Hepatocyte (in vitro differentiated cells): ENCODE data around the gene PNMA1. TPM values are rescaled to one million over a fixed set of nuclear protein-coding genes. Genes with fewer than 3 reads are reported as not detected.

Source experiments
- DNase-seq: peaks from one replicate; pipeline ENCODE4 v3.0.0-alpha.2; 2016; ENCODE audit warnings: low spot score
- H2AFZ ChIP-seq: fragments of 200-600 bp; sonication (generic); 2 replicates; pipeline ENCODE4 v1.6.0; 2016; ENCODE audit warnings: antibody characterized with exemption, mild to moderate bottlenecking
- H3K27ac ChIP-seq: fragments of 200-600 bp; sonication (generic); 2 replicates; pipeline ENCODE4 v1.5.1; 2016; ENCODE audit warnings: mild to moderate bottlenecking
- H3K27me3 ChIP-seq: fragments of 200-600 bp; sonication (generic); 2 replicates; pipeline ENCODE4 v1.6.1; 2016
- H3K36me3 ChIP-seq: fragments of 200-600 bp; sonication (generic); replicated peaks from 2 replicates; pipeline ENCODE4 v1.5.1; 2016; ENCODE audit warnings: low read depth; ENCODE audit not compliant: insufficient read depth
- H3K4me1 ChIP-seq: fragments of 200-600 bp; sonication (generic); 2 replicates; pipeline ENCODE4 v1.5.1; 2016; ENCODE audit warnings: mild to moderate bottlenecking, moderate library complexity; ENCODE audit not compliant: insufficient read depth
- H3K4me2 ChIP-seq: fragments of 200-600 bp; sonication (generic); 2 replicates; pipeline ENCODE4 v1.6.0; 2016
- H3K4me3 ChIP-seq: fragments of 200-600 bp; sonication (generic); 2 replicates; pipeline ENCODE4 v1.5.1; 2016; ENCODE audit warnings: mild to moderate bottlenecking
- H3K79me2 ChIP-seq: fragments of 200-600 bp; sonication (generic); 2 replicates; pipeline ENCODE4 v1.6.0; 2017; ENCODE audit warnings: mild to moderate bottlenecking
- H3K9me2 ChIP-seq: fragments of 200-600 bp; sonication (generic); replicated peaks from 2 replicates; pipeline ENCODE4 v1.6.0; 2017; ENCODE audit warnings: mild to moderate bottlenecking; ENCODE audit not compliant: insufficient read depth
- H3K9me3 ChIP-seq: fragments of 200-600 bp; sonication (generic); 2 replicates; pipeline ENCODE4 v1.5.1; 2016; ENCODE audit warnings: low read depth, mild to moderate bottlenecking
- H4K20me1 ChIP-seq: fragments of 200-600 bp; sonication (generic); 2 replicates; pipeline ENCODE4 v1.6.0; 2016; ENCODE audit warnings: mild to moderate bottlenecking; ENCODE audit not compliant: insufficient read depth, poor library complexity, severe bottlenecking
- CTCF ChIP-seq: fragments of 200-600 bp; sonication (generic); IDR thresholded peaks from 2 replicates; pipeline ENCODE4 v1.5.1; 2016; ENCODE audit warnings: antibody characterized with exemption, mild to moderate bottlenecking; ENCODE audit not compliant: poor library complexity
- EZH2 ChIP-seq: fragments of 200-600 bp; sonication (generic); IDR thresholded peaks from 2 replicates; pipeline ENCODE4 v1.6.1; 2016; ENCODE audit warnings: antibody characterized with exemption, mild to moderate bottlenecking, borderline replicate concordance
- EZH2phosphoT487 ChIP-seq: fragments of 200-600 bp; sonication (generic); IDR thresholded peaks from one replicate; pipeline ENCODE4 v1.6.1; 2018; ENCODE audit warnings: antibody characterized with exemption, mild to moderate bottlenecking, low read depth, moderate library complexity; ENCODE audit not compliant: unreplicated experiment, severe bottlenecking
- WGBS: methylation state at CpG from one replicate; pipeline ENCODE4 v1.1.6; 2016; ENCODE audit warnings: low lambda C conversion rate; ENCODE audit errors: missing lambda C conversion rate; 5-methylcytosine and 5-hydroxymethylcytosine counted together
- polyA plus RNA-seq: library from polyadenylated mRNA; unstranded; fragments of >200 nt; fragmentation: Nextera tagmentation; extraction: Ambion mirVana; gene quantifications from 2 replicates; pipeline ENCODE4 v1.2.1, GENCODE V29; 2016
- total RNA-seq: library from RNA; depleted of rRNA; stranded (reverse); fragments of >200 nt; gene quantifications from 2 replicates; pipeline ENCODE4 v1.2.3, GENCODE V29; 2014

The PNMA1 gene
- total and polyA plus RNA-seq, 2 experiments from 2014 or later: 27.3 to 45.7 TPM

GRCh38 chr14:73715707-73716106, 1.5 kb upstream of the PNMA1 start:
- Histone ChIP-seq H4K20me1 (peaks cover 20% of the 10 kb centered on the region), H3K9me3 (no peaks in the 10 kb centered on the region), H3K79me2 (peaks cover 35% of the 10 kb centered on the region), H3K4me1 (peaks cover 41% of the 10 kb centered on the region), H3K4me3 (no peak overlapping the region), H3K36me3 (no peaks in the 10 kb centered on the region), H3K9me2 (no peaks in the 10 kb centered on the region), H3K4me2 (no peak overlapping the region), H3K27ac (no peak overlapping the region), H2AFZ (no peak overlapping the region), H3K27me3 (no peaks in the 10 kb centered on the region)
- TF ChIP-seq EZH2phosphoT487: no peak
- no peak for TF ChIP-seq CTCF
- TF ChIP-seq EZH2: no peak
- 92% methylated on average over 4 of the region's 4 CpGs for WGBS
- DNase-seq: no peak

- no peaks in the 10 kb centered on the region for H3K9me2 ChIP-seq
- peaks cover 44% of the 10 kb centered on the region for H3K79me2 ChIP-seq
- no peak for TF ChIP-seq EZH2phosphoT487
- TF ChIP-seq EZH2: no peak
- no peak for TF ChIP-seq CTCF
- WGBS: 48% methylated on average over 7 of the region's 7 CpGs
- H3K9me3 ChIP-seq: no peaks in the 10 kb centered on the region
- H3K4me2 ChIP-seq: peak overlapping the region; percentile 84
- no peaks in the 10 kb centered on the region for H3K27me3 ChIP-seq
- no peak for DNase-seq
- peaks cover 41% of the 10 kb centered on the region for H3K4me1 ChIP-seq
- peak overlapping the region; percentile 89 for H3K4me3 ChIP-seq
- no peaks in the 10 kb centered on the region for H3K36me3 ChIP-seq
- peaks cover 20% of the 10 kb centered on the region for H4K20me1 ChIP-seq
- no peak overlapping the region for H2AFZ ChIP-seq
- peak overlapping the region; percentile 97 for H3K27ac ChIP-seq
Observed at GRCh38 chr14:73714656-73715081, 485 bp upstream of the PNMA1 start.

GRCh38 chr14:73713206-73713802, 880 bp downstream of the PNMA1 start:
- peaks cover 34% of the 10 kb centered on the region for H3K4me1 ChIP-seq

More at GRCh38 chr14:73713206-73713802, 880 bp downstream of the PNMA1 start:
- Histone ChIP-seq H2AFZ (peak overlapping the region; percentile 49), H3K27ac (peak overlapping the region; percentile 97), H3K9me2 (no peaks in the 10 kb centered on the region), H3K36me3 (no peaks in the 10 kb centered on the region), H3K27me3 (no peaks in the 10 kb centered on the region), H3K4me3 (peak overlapping the region; percentile 89), H3K79me2 (peaks cover 48% of the 10 kb centered on the region), H3K9me3 (no peaks in the 10 kb centered on the region), H3K4me2 (peak overlapping the region; percentile 84), H4K20me1 (peaks cover 20% of the 10 kb centered on the region)
- 7% methylated on average over 21 of the region's 21 CpGs for WGBS
- DNase-seq: no peak
- TF ChIP-seq EZH2phosphoT487 (no peak), EZH2 (no peak), CTCF (no peak)
